Coronary artery (tissue), 2 donors: ENCODE measurements around the gene AKAP13.
"Not testable (repeated sequence)": the region's sequence is repeated elsewhere in the genome, so short reads cannot be mapped to it uniquely, and the experiment has no call there.

Experiments used
- DNase-seq: peaks from one replicate; pipeline ENCODE4 v3.0.0-alpha.2; 2017; ENCODE audit warnings: low spot score
- H3K27ac ChIP-seq, 2 donors: fragments of 200-600 bp; sonication (generic); one replicate each; pipeline ENCODE4 v1.5.1; 2016 to 2019
- H3K4me3 ChIP-seq: fragments of 200-600 bp; sonication (generic); 2 replicates; pipeline ENCODE4 v1.5.1; 2016; ENCODE audit warnings: mild to moderate bottlenecking, moderate library complexity
- CTCF ChIP-seq: fragments of 200-600 bp; sonication (generic); IDR thresholded peaks from one replicate; pipeline ENCODE4 v1.5.1; 2019; ENCODE audit warnings: antibody characterized with exemption

AKAP13 gene

GRCh38 chr15:85335193-85335942 is 45.0 kb upstream of the AKAP13 start:
- DNase-seq: no peak
- Histone ChIP-seq H3K4me3 (no peak overlapping the region), H3K27ac (no peak overlapping the region)
- TF ChIP-seq CTCF: no peak

- no peak overlapping the region for H3K4me3 ChIP-seq
- TF ChIP-seq CTCF: no peak
- no peak overlapping the region for H3K27ac ChIP-seq
- DNase-seq: no peak
These were observed 43.5 kb upstream of the AKAP13 start for GRCh38 chr15:85336880-85337279.

- Histone ChIP-seq H3K4me3 (no peak overlapping the region), H3K27ac (no peak overlapping the region)
- DNase-seq: no peak
- TF ChIP-seq CTCF: no peak
These were observed 42.9 kb upstream of the AKAP13 start for GRCh38 chr15:85337425-85338074.

GRCh38 chr15:85340321-85340665 is 40.1 kb upstream of the AKAP13 start:
- TF ChIP-seq CTCF: no peak
- no peak for DNase-seq
- Histone ChIP-seq H3K27ac (no peak overlapping the region), H3K4me3 (no peak overlapping the region)

- H3K27ac ChIP-seq: no peak overlapping the region
These were observed 39.6 kb upstream of the AKAP13 start for GRCh38 chr15:85340852-85341251.

GRCh38 chr15:85342163-85342562 is 38.2 kb upstream of the AKAP13 start:
- DNase-seq, H3K27ac ChIP-seq, H3K4me3 ChIP-seq: not testable (repeated sequence)

More at GRCh38 chr15:85340852-85341251, 39.6 kb upstream of the AKAP13 start:
- no peak overlapping the region for H3K4me3 ChIP-seq
- DNase-seq: no peak
- no peak for TF ChIP-seq CTCF

- H3K27ac ChIP-seq, H3K4me3 ChIP-seq, DNase-seq: not testable (repeated sequence)
These were observed 37.0 kb upstream of the AKAP13 start for GRCh38 chr15:85343443-85343842.

- DNase-seq, H3K27ac ChIP-seq, H3K4me3 ChIP-seq: not testable (repeated sequence)
These were observed 36.2 kb upstream of the AKAP13 start for GRCh38 chr15:85344241-85344640.

- not testable (repeated sequence) for DNase-seq, H3K27ac ChIP-seq
These were observed 35.7 kb upstream of the AKAP13 start for GRCh38 chr15:85344653-85345114.

GRCh38 chr15:85345196-85345918 is 35.0 kb upstream of the AKAP13 start:
- DNase-seq, H3K27ac ChIP-seq, H3K4me3 ChIP-seq: not testable (repeated sequence)

More at GRCh38 chr15:85344653-85345114, 35.7 kb upstream of the AKAP13 start:
- not testable (repeated sequence) for H3K4me3 ChIP-seq

GRCh38 chr15:85346462-85347084 is 33.8 kb upstream of the AKAP13 start:
- not testable (repeated sequence) for H3K4me3 ChIP-seq, H3K27ac ChIP-seq, DNase-seq
